GM18907 (cell line): ENCODE results near the gene BATF2.

ENCODE experiments used
- ATAC-seq: cut with Tn5 transposase; IDR thresholded peaks from one replicate; pipeline ENCODE4 v1.9.1; 2021; ENCODE audit warnings: mild to moderate bottlenecking, moderate library complexity; ENCODE audit not compliant: unreplicated experiment

BATF2 gene

DNA sequence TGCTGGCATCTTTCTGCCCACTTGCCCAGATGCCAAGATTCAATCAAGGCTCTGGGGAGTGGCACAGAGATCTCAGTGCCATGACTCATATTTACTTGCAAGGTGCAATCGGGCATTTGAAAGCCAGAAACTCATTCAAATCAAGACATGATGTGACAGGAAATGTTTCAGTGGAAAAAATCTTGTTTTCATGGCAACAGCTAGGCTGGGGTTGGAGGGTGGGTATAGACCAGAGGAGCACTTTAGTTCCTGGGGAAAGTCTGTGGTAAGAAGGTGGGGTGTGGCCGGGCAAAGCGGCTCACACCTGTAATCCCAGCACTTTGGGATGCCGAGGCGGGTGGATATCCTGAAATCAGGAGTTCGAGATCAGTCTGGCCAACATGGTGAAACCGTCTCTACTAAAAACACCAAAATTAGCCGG is 26.0 kb downstream of the BATF2 start:
- no peak for ATAC-seq

DNA sequence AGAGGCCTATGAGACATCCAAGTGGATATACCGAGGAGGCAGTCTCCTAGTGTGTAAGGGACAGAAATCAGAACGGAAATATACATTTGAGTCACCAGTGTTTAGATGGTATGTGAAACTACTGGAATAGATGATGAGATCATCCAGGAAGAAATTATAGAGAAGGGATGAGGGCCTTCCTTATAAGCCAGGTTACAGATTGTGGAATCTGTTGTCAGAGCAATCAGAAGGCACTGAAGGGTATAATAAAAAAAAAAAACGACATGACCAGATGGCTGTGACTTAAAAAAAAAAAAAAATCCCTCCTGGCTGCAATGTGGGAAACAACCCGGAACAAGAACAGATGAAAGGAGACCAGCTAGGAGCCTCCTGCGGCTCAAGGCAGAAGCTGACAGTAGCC is 27.6 kb downstream of the BATF2 start:
- no peak for ATAC-seq

DNA sequence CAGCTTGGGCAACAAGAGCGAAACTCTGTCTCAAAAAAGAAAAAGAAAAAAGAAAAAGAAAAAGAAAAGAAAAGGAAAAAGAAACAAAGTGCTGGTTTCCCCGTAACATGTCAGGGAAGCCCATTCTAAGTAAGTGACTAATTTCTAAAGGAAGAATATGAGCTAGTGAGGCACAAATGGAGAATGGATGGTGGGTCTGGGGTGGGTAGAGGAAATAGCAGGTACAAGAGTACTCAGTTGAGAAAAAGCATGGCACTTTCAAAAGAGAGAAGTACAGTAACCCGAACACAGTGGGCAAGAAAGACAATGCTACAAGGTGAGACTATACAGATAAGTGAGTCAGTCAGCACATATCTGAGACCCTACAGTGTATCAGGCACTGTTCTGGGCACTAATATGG is 29.4 kb downstream of the BATF2 start:
- no peak for ATAC-seq

DNA sequence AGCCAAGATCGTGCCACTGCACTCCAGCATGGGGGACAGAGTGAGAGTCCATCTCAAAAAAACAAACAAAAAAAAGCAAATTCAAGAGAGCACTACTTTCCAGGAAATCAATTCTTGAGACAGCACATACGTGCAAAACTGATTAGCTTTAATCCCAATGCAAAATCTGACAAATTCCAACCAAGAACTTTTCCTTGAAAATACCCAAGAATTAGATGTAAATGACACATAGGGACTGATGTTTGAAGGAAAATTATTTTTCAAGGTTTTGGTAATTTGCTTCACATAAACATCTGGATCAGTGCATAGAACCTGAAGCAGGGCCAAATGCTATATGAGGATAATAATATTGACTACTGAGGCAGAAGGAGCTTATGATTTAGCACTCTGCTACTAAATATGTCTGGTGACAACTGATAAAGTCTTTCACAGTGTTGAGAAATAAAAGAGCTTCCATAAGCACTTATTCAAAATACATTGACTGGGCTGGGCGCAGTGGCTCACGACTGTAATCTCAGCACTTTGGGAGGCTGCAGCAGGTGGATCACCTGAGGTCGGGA is 33.6 kb downstream of the BATF2 start:
- ATAC-seq, result no peak

DNA sequence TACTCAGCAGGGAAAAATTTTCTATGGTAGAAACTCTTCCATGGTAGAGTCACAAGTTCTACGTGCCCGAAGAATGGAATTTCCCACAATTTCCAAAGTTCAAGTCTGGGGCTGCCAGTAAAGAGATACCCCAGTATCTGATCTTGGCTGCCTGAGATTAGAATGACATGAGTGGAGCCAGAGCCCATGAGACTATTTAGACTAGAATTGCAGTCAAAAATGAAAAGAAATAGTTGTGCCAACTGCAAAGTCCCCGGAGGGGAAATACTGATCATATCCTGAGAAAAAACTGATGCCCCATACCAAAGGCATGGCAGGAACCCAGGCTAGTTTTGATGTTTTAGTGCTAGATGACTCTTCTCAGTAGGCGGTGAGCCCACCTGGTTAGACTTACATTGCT is 36.1 kb downstream of the BATF2 start:
- no peak for ATAC-seq

DNA sequence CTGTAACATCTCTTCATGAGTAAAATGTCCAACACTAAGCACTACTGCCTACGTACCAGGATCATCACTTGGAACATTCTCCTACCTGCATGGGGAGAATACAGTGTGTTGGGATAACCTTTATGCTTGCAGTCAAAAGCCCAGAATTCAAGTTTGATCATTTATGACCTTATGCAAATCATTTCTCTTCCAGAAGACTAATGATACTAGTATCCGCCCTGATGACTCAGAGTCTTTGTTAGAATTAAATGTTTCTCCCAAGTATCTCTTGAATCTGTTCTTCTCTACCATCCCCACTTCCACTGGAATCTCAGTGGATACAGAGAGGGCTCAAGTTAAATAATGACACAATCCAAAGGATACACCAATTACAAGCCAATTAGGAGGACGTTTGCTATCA is 37.3 kb downstream of the BATF2 start:
- ATAC-seq, result no peak

DNA sequence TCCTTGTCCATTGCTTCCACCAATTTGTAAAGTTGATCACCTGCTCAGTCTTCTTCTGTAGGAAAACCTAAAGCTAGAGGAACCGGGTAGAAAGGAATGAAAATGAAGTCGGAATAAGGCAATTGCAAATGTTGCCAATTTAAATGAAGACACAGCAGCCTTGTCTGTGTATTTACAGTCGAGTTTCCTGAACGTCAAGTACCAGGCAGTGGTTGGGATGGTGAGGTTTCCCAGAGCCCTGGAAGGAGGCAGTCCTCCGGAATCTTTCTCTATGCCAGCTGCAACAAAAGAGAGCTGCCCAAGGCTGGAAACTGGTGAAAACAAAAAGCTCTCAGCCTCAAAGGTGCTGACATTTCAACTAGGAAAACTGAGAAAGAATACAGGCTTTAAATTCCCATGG is 42.6 kb downstream of the BATF2 start:
- ATAC-seq, result no peak

DNA sequence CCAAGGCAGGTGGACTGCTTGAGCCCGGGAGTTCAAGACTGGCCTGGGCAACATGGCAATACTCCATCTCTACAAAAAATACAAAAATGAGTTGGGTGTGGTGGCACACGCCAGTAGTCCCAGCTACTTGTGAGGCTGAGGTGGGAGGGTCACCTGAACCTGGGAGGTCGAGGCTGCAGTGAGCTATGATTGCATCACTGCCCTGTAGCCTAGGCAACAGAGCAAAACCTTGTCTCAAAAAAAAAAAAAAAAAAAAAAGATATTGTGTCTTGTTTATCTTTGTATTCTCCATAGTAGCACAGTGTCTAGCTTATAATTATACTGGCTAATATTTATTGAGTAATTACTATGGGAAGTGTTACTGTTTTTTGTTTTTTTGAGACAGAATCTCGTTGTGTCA is 45.2 kb downstream of the BATF2 start:
- no peak for ATAC-seq

DNA sequence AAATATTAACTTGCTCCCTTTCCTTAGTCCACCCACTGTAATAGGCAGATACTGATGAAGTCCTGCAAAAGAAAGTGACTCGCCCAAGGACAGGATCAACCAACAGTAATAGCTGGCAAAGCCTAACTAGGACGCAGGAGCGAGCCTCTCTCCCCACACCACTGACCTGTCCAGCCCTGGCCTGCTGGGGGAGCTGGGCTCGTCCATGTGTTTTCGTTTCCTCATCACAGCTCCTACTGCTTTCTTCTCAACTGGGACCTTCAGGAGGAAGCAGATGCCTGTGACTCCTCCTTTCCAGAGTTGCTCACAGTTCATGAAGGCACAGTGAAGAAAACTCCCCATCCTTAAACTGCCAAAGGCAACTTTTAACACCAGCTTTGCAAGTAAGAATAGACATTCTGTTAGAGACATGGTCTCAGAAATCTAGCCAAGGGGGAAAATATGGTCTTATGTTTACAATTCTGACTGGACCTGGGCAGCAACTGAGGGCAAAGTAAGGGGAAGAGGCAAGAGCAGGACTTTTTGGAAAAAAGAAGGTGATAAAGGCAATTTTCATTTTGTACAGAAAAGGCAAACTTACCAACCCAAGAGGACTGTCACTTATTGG is 49.5 kb downstream of the BATF2 start:
- no peak for ATAC-seq
